NCI-H2107 (cell line): ENCODE measurements around the gene BOD1.

Source experiments
- DNase-seq: peaks from one replicate; lab custom pipeline; 2025; lab: John Stamatoyannopoulos, UW

The BOD1 gene

GRCh38 chr5:173640156-173640804 is 23.8 kb upstream of the BOD1 start:
- DNase-seq, result no peak

GRCh38 chr5:173638126-173639040 is 21.9 kb upstream of the BOD1 start:
- no peak for DNase-seq

DNA sequence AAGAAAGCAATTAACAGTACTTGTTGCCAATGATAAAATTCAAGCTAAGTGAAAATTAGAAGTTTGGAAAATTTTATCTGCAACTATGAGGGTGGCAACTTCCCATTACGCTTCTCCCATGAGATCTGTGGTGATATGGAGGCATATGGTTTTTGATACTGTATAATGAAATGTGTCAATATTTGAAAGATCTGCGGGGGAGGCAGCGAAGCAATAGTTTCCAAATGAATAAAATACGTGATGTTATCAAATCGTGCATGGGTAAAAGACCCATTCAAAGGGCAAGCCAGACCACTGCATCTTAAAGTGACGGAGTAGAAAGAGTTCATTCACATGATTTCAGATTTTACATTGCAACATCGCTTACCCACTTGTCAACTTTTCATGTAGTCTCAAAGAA is 20.9 kb upstream of the BOD1 start:
- no peak for DNase-seq

- DNase-seq, result no peak
Observed at GRCh38 chr5:173634465-173634983, 18.1 kb upstream of the BOD1 start.

- peak; percentile 19 for DNase-seq
Observed at GRCh38 chr5:173633304-173633703, 16.9 kb upstream of the BOD1 start.

GRCh38 chr5:173631478-173631877 is 15.0 kb upstream of the BOD1 start:
- no peak for DNase-seq

DNA sequence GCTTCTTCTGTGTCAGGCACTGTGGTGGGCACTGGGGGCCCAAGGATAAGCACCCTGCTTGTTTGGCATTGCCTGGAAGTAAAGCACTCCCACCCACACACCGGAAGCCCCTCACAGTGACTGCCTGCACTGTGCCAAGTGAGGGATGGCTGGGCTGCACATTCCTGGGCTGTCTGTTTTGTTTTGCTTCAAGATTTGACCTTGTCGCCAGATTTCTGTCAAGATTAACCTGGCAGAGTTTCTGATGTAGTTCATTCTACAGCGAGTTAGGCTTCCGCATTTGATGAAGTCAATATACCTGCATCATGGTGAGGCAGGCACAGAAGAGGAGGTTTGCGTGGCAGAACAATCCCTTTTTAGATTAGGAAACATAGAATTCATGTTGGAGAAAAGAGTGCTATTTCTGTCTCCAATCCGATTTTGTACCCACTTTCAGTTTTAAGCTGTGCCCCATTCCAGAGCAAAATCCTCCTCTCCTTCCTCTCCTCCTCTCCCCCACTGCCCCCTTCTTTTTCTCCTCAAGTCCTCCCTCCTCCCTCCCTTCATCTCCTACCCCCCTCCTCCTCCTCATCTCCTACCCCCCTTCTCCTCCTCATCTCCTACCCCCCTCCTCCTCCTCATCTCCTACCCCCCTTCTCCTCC is 14.4 kb upstream of the BOD1 start:
- DNase-seq, result no peak

GRCh38 chr5:173629628-173630027 is 13.2 kb upstream of the BOD1 start:
- no peak for DNase-seq

- no peak for DNase-seq
Observed at GRCh38 chr5:173628501-173628900, 12.1 kb upstream of the BOD1 start.

GRCh38 chr5:173627860-173628392 is 11.5 kb upstream of the BOD1 start:
- no peak for DNase-seq

DNA sequence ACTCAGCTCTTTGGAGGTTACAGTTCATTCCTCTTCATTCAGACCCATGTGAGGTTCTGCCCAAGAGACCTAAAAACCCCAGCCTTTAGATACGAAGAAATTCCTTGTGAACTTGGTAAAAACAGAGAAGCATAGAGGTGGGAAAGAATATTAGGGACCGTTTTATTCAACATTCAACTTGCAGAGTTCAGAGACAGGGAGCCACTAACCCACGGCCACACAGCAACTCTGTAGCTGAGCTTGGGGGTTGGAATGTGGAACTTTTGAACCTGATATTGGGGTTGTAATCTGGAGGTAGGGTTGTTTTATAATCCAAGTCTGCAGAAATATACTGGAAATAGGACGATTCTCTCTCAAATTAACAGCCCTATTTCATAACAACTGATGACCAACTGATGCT is 10.8 kb upstream of the BOD1 start:
- no peak for DNase-seq

- DNase-seq, result no peak
Observed at GRCh38 chr5:173626505-173626820, 10.0 kb upstream of the BOD1 start.

DNA sequence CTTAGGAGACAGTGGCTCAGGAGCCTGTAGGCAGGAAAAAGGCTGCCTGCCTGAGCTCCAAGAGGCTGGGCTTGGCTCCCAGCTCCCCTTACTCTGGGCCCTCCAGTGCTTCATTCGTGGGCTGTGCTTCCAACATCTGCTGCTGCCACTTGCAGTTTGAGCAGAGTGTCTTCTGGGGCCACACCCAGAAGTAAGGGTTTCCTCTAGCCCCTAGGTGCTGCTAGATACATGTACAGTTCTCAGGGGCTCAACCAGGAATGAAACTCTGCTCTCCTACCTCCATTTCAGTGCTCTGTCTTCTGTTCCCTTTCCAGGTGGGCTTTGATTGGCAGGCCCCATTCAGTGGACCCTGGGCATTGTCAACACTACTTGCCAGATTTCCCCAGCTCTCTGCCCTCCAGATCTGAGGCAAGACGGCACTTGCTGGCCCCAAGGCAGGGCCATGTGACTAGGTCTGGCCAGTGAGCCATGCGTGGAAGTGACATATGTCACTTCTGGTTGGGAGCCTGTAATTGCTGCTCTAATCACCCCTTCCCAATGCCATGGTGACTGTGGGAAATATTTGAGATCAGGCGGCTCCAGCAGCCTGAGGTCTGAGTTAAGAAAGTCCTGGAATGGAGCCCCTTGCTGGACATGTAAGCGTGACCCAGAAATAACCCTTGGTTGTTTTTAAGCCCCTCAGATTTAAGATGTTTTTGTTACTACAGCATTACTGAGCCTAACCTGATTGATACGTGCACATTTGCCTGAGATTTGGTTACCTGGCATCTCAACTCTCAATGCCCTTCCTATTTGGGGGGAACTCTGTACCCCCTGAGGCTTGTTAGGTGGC is 9.4 kb upstream of the BOD1 start:
- DNase-seq, result no peak

GRCh38 chr5:173625261-173625660 is 8.8 kb upstream of the BOD1 start:
- no peak for DNase-seq

GRCh38 chr5:173624282-173624681 is 7.8 kb upstream of the BOD1 start:
- no peak for DNase-seq

DNA sequence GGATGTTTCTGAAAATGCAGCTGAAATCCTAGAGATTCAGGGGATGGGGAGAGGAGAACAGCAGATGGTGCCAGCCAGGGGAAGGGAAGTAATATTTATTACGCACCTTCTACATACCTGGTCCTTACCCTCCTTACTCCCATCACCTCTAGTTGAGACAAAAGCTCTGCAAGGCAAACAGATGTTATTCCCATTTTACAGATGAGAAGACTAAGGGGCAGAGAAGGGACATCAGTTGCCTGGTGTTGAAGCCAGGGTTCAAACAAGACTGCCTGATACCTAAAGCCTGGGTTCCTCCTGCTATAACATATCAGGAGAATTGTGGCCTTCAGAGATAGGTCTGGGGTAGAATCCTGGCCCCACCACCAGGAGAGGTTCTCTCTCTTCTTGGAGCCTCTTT is 7.3 kb upstream of the BOD1 start:
- no peak for DNase-seq

GRCh38 chr5:173623296-173623771 is 6.9 kb upstream of the BOD1 start:
- DNase-seq, result no peak

DNA sequence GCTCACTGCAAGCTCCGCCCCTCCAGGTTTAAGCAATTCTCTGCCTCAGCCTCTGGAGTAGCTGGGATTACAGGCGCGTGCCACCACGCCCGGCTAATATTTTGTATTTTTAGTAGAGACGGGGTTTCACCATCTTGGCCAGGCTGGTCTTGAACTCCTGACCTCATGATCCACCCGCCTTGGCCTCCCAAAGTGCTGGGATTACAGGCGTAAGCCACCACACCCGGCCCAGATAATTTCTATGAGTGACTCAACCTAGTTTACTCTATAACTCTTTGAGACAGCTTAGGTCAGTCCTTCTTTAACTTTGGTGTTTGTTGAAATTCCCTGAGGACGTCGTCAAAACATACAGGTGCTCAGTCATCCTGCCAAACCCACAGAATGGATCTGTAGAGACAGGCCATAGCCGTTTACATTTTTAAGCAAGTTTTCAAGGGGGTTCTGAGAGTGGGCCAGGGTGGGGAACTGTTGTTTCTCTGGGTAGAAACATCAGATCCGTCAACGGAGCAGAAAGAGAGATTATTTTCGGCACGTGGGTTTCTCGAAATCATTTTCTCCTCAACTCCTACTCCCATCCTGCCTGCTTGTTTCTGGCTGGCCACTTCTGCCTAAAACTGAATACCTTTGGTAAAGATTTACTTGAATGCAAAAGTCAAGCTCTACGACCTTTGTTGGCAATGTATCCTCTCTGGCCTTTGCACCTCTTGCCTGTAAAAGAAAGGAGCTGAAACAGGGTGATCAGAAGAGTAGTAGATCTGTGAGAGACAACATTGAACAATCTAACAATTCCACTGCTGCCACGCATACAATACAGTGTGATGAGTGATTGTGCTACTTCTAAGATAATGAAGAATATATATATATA is 6.0 kb upstream of the BOD1 start:
- DNase-seq, result no peak

DNA sequence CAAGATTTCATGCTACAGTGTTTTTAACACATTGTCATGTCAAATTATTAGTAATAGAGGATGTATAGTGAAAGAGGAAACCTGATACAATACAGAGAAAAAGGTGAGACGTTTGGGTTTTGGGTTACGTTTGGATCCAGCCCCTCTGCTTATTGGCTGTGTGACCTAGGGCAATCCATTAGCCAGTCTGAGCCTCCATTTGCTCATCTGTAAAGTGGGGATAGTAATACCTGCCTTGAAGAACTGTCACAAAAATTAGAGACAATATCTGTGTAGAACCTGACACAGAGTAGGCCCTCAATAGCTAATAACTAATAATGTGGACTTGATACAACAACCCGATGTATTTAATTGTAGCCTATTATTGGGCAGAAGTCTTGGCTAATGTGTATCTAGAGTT is 4.3 kb upstream of the BOD1 start:
- DNase-seq, result no peak

- DNase-seq, result peak; percentile 33
Observed at GRCh38 chr5:173618927-173619519, 2.6 kb upstream of the BOD1 start.
